HEK293 (cell line): ENCODE data around the gene IMPG1.

Source experiments
- CTCF ChIA-PET: fragments of 350-600 bp; formaldehyde crosslinking; extraction: SDS; loops from one replicate; lab custom pipeline; 2021; ENCODE audit warnings: antibody characterized with exemption; lab: Yijun Ruan, JAX
- POLR2A ChIA-PET: fragments of 300-600 bp; formaldehyde crosslinking; extraction: SDS; loops from one replicate; lab custom pipeline; 2020; ENCODE audit warnings: antibody characterized with exemption, inconsistent platforms; lab: Yijun Ruan, JAX
- H3K27ac ChIP-seq: fragments of 200-500 bp; sonication (Bioruptor generic); 2 replicates; pipeline ENCODE4 v1.5.1; 2014; ENCODE audit warnings: low read depth, low read length, control low read depth, inconsistent platforms; ENCODE audit errors: extremely low read depth
- H3K36me3 ChIP-seq, 2 experiments: fragments of 200-500 bp in 1 of 2; sonication (Bioruptor generic) in 1 of 2; 1 replicate in 1 of 2; 2 replicates in 1 of 2; pipeline ENCODE4 v1.5.1; 2014 to 2017; ENCODE audit warnings: inconsistent platforms in 2 of 2, low read length in 2 of 2; ENCODE audit not compliant: control insufficient read depth in 2 of 2, insufficient read depth in 1 of 2
- H3K4me1 ChIP-seq: fragments of 200-500 bp; sonication (Bioruptor generic); 2 replicates; pipeline ENCODE4 v1.5.1; 2014; ENCODE audit warnings: mild to moderate bottlenecking, low read length, inconsistent platforms; ENCODE audit not compliant: control insufficient read depth, insufficient read depth
- H3K4me3 ChIP-seq: 2 replicates; pipeline ENCODE4 v1.5.1; 2011; ENCODE audit warnings: low read depth, mild to moderate bottlenecking, control low read depth, low read length, moderate library complexity
- H3K9me3 ChIP-seq: fragments of 200-500 bp; sonication (Bioruptor generic); 2 replicates; pipeline ENCODE4 v1.5.1; 2014; ENCODE audit warnings: low read depth, low read length, inconsistent platforms; ENCODE audit not compliant: control insufficient read depth, insufficient read depth
- BCL11A ChIP-seq: fragments of 450-650 bp; formaldehyde crosslinking; IDR thresholded peaks from 2 replicates; pipeline ENCODE4 v1.5.1; 2016; ENCODE audit warnings: low read depth, missing biosample characterization, missing genetic modification characterization
- GLIS2 ChIP-seq: fragments of 450-650 bp; formaldehyde crosslinking; IDR thresholded peaks from 2 replicates; pipeline ENCODE4 v1.5.1; 2016; ENCODE audit warnings: missing biosample characterization, missing genetic modification characterization
- HOXA7 ChIP-seq: sonication (generic); formaldehyde crosslinking; IDR thresholded peaks from 2 replicates; pipeline ENCODE4 v1.8.1; 2022; ENCODE audit warnings: missing genetic modification reagents, borderline replicate concordance
- HOXC10 ChIP-seq: sonication (generic); formaldehyde crosslinking; IDR thresholded peaks from 2 replicates; pipeline ENCODE4 v1.8.1; 2023; ENCODE audit warnings: mild to moderate bottlenecking, missing genetic modification reagents
- KLF8 ChIP-seq: fragments of 450-650 bp; formaldehyde crosslinking; IDR thresholded peaks from 2 replicates; pipeline ENCODE4 v1.5.1; 2016; ENCODE audit warnings: missing biosample characterization, missing genetic modification characterization
- PRDM1 ChIP-seq: fragments of 450-650 bp; formaldehyde crosslinking; IDR thresholded peaks from 2 replicates; pipeline ENCODE4; 2016; ENCODE audit warnings: missing biosample characterization, missing genetic modification characterization
- PRDM4 ChIP-seq: fragments of 450-650 bp; formaldehyde crosslinking; IDR thresholded peaks from 2 replicates; pipeline ENCODE4 v1.5.1; 2017; ENCODE audit warnings: missing biosample characterization, missing genetic modification characterization
- SCRT1 ChIP-seq: fragments of 450-650 bp; formaldehyde crosslinking; IDR thresholded peaks from 2 replicates; pipeline ENCODE4 v1.5.1; 2016; ENCODE audit warnings: missing biosample characterization, missing genetic modification characterization, borderline replicate concordance
- TSHZ1 ChIP-seq: fragments of 450-650 bp; formaldehyde crosslinking; IDR thresholded peaks from 2 replicates; pipeline ENCODE4 v1.5.1; 2016; ENCODE audit warnings: missing biosample characterization, missing genetic modification characterization, borderline replicate concordance
- YY1 ChIP-seq: fragments of 450-650 bp; formaldehyde crosslinking; IDR thresholded peaks from 2 replicates; pipeline ENCODE4 v1.5.1; 2018; ENCODE audit warnings: missing biosample characterization, missing genetic modification characterization
- ZBTB26 ChIP-seq: fragments of 450-650 bp; formaldehyde crosslinking; optimal IDR thresholded peaks from 2 replicates; pipeline ENCODE3; 2016; ENCODE audit warnings: missing biosample characterization, mild to moderate bottlenecking, missing genetic modification characterization
- ZEB2 ChIP-seq: fragments of 450-650 bp; formaldehyde crosslinking; IDR thresholded peaks from 2 replicates; pipeline ENCODE4 v1.5.1; 2016; ENCODE audit warnings: missing biosample characterization, missing genetic modification characterization
- ZNF10 ChIP-seq: fragments of 450-650 bp; formaldehyde crosslinking; IDR thresholded peaks from 2 replicates; pipeline ENCODE4 v1.5.1; 2017; ENCODE audit warnings: missing biosample characterization, missing genetic modification characterization
- ZNF248 ChIP-seq: fragments of 450-650 bp; formaldehyde crosslinking; IDR thresholded peaks from 2 replicates; pipeline ENCODE4 v1.5.1; 2017; ENCODE audit warnings: missing biosample characterization, missing genetic modification characterization
- ZNF280D ChIP-seq: fragments of 450-650 bp; formaldehyde crosslinking; IDR thresholded peaks from 2 replicates; pipeline ENCODE4 v1.5.1; 2016; ENCODE audit warnings: missing biosample characterization, missing genetic modification characterization
- ZNF292 ChIP-seq: fragments of 450-650 bp; formaldehyde crosslinking; IDR thresholded peaks from 2 replicates; pipeline ENCODE4 v1.5.1; 2016; ENCODE audit warnings: low read depth, missing biosample characterization, missing genetic modification characterization, borderline replicate concordance
- ZNF354C ChIP-seq: fragments of 450-650 bp; formaldehyde crosslinking; IDR thresholded peaks from 2 replicates; pipeline ENCODE4 v1.5.1; 2016; ENCODE audit warnings: missing biosample characterization, missing genetic modification characterization, low read depth, borderline replicate concordance
- ZNF513 ChIP-seq: fragments of 450-650 bp; IDR thresholded peaks from 2 replicates; pipeline ENCODE4 v1.5.1; 2018; ENCODE audit warnings: missing biosample characterization, missing genetic modification characterization
- ZNF580 ChIP-seq: fragments of 450-650 bp; formaldehyde crosslinking; IDR thresholded peaks from 2 replicates; pipeline ENCODE4 v1.5.1; 2016; ENCODE audit warnings: missing biosample characterization, missing genetic modification characterization

IMPG1 gene

GRCh38 chr6:75968143-75968542 is 104.3 kb downstream of the IMPG1 start:
- no peak overlapping the region for H3K4me3 ChIP-seq
- TF ChIP-seq HOXA7 (no peak), ZNF280D (tag by site-specific recombination) (no peak), KLF8 (tag by site-specific recombination) (no peak), TSHZ1 (no peak), ZEB2 (tag by site-specific recombination) (no peak), YY1 (tag by site-specific recombination) (no peak), SCRT1 (tag by site-specific recombination) (no peak), GLIS2 (no peak), ZNF248 (no peak), PRDM4 (tag by site-specific recombination) (no peak), ZNF10 (no peak), ZNF354C (tag by site-specific recombination) (no peak), HOXC10 (CRISPR knock-in tag) (no peak), BCL11A (no peak), ZBTB26 (tag by site-specific recombination) (no peak), PRDM1 (tag by site-specific recombination) (no peak)
- no peak overlapping the region for H3K27ac ChIP-seq
- ChIA-PET CTCF (no interaction called here), POLR2A (no interaction called here)
- no peaks in the 10 kb centered on the region for H3K36me3 ChIP-seq
- no peaks in the 10 kb centered on the region for H3K4me1 ChIP-seq
- no peaks in the 10 kb centered on the region for H3K9me3 ChIP-seq

- Histone ChIP-seq H3K27ac (no peak overlapping the region), H3K36me3 (no peaks in the 10 kb centered on the region), H3K4me1 (no peaks in the 10 kb centered on the region), H3K4me3 (no peak overlapping the region), H3K9me3 (no peaks in the 10 kb centered on the region)
- CTCF ChIA-PET, result interaction anchor here (0.6 to 1.4 kb wide), 2 partner anchors 29 to 705 kb away, joined by 3 to 5 read pairs; no protein-coding TSS in a partner anchor
- POLR2A ChIA-PET, result no interaction called here
- TF ChIP-seq ZNF580 (tag by site-specific recombination), result no peak
- TF ChIP-seq TSHZ1, result no peak
- no peak for TF ChIP-seq ZNF292 (tag by site-specific recombination)
- no peak for TF ChIP-seq ZNF513
Measured at GRCh38 chr6:75963569-75963968, 108.9 kb downstream of the IMPG1 start.
